Measurements from ENCODE around the gene PDXK.

GRCh38 chr21:43778469-43779335, 59.8 kb downstream of the PDXK start:
- TF ChIP-seq, protein P1, sequence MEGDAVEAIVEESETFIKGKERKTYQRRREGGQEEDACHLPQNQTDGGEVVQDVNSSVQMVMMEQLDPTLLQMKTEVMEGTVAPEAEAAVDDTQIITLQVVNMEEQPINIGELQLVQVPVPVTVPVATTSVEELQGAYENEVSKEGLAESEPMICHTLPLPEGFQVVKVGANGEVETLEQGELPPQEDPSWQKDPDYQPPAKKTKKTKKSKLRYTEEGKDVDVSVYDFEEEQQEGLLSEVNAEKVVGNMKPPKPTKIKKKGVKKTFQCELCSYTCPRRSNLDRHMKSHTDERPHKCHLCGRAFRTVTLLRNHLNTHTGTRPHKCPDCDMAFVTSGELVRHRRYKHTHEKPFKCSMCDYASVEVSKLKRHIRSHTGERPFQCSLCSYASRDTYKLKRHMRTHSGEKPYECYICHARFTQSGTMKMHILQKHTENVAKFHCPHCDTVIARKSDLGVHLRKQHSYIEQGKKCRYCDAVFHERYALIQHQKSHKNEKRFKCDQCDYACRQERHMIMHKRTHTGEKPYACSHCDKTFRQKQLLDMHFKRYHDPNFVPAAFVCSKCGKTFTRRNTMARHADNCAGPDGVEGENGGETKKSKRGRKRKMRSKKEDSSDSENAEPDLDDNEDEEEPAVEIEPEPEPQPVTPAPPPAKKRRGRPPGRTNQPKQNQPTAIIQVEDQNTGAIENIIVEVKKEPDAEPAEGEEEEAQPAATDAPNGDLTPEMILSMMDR (IDR thresholded peaks at IDR 0.05): no peak
- TF ChIP-seq POLR2A (IDR thresholded peaks at IDR 0.05): no peak

Measured in testis (tissue), 2 donors.